Activated T-cell treated with anti-CD3 and anti-CD28 coated beads for 4 hours (primary cell): ENCODE results near the gene DLG2.

ENCODE experiments used
- DNase-seq: peaks from one replicate; pipeline ENCODE4 v3.0.0-alpha.2; 2020

DLG2 gene

DNA sequence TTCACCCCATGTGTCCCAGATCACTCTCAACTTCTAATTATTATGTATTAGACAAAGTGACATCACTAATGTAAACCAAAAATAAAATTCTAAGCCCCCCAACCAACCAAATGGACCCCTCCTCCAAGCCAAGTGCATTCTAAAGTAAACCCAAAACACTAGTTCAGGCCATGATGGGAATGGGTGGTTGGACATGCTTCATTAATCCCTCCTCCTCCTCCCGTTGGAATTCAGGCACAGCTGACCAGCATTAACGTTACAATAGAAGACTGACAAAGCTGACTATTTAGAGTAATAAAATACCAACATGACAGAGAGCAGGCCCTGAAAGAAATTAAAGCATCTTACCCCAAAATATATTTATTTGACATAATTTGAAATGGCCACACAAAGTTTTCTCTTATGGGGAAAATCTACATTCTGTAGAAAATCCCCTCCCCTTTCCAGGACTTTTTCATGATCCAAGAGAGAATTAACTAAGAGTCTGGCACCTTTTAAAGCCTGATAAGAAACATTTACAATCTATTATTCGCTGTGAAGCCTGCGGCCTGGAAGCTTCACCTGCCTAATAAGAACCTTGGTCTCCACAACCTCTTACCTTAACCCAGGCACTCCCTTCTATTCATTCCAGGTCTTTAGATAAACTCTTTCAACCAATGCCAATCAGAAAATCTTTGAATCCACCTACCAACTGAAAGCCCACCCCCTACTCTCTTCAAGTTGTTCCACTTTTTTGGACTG, 1392.5 kb downstream of the DLG2 start:
- no peak for DNase-seq

- no peak for DNase-seq
Observed at GRCh38 chr11:84234011-84234410, 1393.1 kb downstream of the DLG2 start.

DNA sequence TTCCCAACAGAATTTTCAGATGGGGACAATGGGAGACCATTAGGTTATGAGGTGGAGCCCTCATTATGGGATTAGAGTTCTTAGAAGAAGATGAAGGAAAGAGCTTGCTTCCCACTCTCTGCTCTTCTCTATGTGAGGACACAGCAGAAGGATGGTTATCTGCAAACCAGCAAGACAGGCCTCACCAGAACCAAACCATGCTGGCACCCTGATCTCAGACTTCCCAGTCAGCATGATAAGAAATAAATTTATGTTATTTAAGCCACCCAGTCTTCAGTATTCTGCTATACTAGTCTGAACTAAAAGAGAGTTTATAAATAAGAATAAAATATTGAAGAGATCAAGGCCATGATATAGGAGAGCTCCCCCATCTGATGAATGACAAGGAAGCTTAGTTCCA, 1394.6 kb downstream of the DLG2 start:
- DNase-seq: no peak

DNA sequence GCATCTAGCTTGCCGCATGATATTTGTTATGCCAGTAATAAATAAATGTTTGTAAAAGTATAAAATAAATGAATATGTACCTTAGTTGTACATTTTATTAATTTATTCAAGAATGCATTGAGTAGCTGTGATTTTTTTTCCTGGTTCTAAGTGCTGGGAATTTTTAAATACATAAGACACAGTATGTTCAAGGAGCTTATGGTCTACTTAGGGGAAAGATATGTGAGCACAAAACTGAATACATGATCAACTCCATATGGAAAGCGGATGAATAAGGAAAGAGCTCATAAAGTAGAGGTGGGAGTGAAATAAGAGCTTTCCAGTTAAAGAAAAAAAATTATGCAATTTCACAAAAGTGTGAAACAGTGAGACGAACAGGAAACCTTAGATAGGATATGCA, 1396.7 kb downstream of the DLG2 start:
- no peak for DNase-seq

GRCh38 chr11:84227970-84228665, 1399.0 kb downstream of the DLG2 start:
- no peak for DNase-seq

- no peak for DNase-seq
Observed at GRCh38 chr11:84224042-84224441, 1403.1 kb downstream of the DLG2 start.

DNA sequence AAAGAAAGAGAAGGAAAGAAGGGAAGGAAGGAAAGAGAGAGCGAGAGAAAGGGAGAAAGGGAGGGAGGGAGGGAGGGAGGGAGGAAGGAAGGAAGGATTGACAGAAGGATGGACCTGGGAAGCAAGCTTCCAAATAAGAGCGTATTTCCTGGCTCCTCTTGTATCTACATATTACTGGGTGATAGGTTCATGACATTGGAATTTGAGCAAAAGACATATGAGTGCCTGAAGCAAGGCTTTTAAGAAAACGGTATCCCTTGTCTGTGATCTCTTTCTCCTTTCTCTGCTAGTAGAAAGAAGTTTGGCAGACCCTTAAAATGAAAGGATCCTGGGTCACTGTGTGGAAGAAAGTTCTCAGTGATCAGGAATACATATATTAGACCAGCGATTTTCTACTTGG, 1408.8 kb downstream of the DLG2 start:
- no peak for DNase-seq

- no peak for DNase-seq
Observed at GRCh38 chr11:84215672-84216071, 1411.5 kb downstream of the DLG2 start.

DNA sequence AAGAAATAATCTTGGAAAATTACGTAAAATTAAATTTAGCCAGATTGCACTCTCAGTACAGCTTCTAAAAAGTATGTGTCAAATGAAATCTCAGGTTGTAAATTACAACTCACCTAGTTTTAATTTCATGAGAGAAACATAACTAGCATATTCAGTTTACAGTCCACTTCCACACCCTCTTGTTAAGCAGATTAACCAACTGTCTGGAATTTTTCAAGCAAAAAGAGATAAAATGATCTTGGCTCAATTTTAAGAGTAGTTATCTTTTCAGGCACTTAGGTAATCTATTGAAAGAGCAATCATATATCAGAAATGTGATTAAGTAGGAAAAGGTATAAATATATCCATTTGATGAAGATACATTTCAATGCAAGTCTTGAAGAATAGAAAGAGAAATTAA, 1412.6 kb downstream of the DLG2 start:
- DNase-seq: no peak

- DNase-seq: no peak
Observed at GRCh38 chr11:84212468-84213390, 1414.4 kb downstream of the DLG2 start.

DNA sequence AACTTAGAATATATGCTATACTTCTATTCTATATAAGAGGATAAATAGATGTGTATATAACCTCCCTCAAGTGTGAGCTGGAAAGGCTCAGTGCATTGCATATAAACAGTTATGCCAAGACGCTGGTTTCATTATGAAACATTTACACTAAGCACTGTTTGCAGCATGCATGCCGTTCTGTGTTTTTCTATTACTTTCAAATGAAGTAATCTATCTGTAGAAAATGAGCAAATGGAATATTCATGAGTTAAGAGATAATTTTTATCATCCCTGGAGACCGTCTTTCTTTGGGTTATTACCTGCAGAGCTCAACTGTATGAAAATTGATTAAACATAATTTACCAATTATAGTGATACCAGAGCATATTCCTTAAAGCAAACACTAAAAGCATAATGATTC, 1415.2 kb downstream of the DLG2 start:
- no peak for DNase-seq

DNA sequence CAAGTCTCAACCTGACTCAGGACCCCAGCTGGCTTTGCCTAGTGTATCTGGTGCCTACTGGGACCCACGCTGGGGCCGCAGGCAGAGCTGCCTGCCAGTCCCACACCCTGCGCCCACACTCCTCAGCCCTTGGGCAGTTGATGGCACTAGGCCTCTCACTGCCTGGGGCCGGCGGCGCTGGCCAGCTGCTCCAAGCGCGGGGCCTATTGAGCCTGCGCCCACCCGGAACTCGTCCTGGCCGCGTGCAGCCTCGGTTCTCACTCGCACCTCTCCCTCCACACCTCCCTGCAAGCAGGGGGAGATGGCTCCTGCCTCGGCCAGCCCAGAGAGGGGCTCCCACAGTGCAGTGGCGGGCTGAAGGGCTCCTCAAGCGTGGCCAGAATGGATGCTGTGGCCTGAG, 1432.4 kb downstream of the DLG2 start:
- no peak for DNase-seq

GRCh38 chr11:84193706-84194105, 1433.4 kb downstream of the DLG2 start:
- DNase-seq: no peak

- DNase-seq: no peak
Observed at GRCh38 chr11:84188521-84188920, 1438.6 kb downstream of the DLG2 start.

DNA sequence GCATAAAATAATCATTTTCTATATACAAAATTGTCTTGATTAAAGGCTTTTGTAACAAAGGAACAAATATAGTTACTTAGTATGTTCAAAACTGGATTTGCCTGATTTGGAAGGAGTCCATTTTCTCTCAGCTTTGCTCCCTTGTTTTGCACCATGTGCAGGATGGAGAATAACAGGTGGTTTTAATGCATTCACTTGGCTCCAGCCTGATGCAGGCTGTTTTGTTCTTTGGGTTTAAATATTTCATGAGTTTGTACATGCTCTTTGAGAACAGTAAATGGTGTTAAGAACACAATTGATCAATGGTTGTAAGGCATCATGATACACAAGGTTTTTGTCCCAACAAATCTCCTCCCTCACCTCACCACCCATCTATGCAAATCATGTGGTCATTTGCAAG, 1454.1 kb downstream of the DLG2 start:
- no peak for DNase-seq

- DNase-seq: no peak
Observed at GRCh38 chr11:84165139-84165538, 1462.0 kb downstream of the DLG2 start.

DNA sequence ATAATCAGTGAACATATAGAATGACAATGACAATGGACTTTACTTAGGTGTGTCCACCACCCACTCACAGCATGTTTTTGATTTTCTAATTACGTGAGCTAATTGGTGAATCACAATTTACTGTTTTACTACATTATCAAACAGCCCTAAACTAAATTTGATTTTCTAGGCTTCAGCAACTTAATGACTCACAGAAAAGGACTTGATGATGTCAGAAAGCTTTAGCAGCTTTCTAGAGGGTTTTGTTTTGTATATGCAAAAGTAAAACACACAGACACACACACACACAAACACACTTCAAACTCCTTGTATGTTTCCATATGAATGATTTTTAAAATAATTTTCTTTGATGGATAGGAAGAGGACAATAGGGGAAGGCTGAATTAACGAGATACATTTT, 1462.4 kb downstream of the DLG2 start:
- DNase-seq: no peak

GRCh38 chr11:84163116-84163515, 1464.0 kb downstream of the DLG2 start:
- DNase-seq: no peak

GRCh38 chr11:84157639-84158038, 1469.5 kb downstream of the DLG2 start:
- DNase-seq: no peak

GRCh38 chr11:84146826-84147225, 1480.3 kb downstream of the DLG2 start:
- DNase-seq: no peak

DNA sequence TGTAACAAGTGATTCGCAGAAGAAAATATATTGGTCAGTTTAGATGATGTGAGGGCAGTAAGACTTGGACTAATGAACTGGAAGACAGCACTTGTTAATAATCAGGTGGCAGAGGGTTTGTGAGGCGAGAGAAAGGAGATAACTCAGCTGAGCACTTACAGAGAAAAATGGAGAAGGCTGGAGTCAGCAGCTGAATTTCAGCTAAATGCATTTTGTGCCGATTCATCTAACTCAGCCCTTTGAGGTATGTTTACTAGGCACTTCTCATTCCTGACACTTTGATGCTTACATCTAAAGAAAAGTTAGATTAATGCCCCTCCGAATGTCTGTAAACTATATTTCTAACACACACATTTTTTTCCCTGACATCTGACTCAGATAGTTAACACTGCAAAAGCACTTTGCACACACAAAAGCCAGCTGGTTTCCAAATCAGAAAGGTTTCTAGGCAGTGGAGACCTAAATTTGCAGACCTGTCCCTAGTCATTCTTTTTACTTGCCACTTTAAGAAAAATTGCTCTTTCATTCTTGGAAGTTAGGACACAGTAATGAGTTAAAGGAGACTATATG, 1481.4 kb downstream of the DLG2 start:
- DNase-seq: no peak

DNA sequence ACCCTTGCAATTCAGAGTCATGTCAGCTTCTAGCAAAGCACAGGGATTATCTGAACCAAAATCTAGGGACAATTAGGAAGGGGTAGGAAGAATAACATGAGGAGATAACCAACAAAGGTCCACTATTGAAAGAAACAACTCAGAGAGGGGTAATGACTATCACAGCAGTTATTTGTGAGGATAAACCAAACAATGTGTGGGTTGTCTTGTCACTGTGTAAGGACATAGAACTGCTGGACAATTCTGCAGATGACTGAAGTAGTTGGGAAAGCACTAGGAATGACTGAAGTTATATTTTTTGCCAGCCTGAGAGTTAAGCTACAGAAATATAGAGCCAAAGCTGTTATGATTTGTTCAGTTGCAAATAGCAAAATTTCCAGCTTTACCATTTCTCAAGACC, 1482.6 kb downstream of the DLG2 start:
- no peak for DNase-seq

DNA sequence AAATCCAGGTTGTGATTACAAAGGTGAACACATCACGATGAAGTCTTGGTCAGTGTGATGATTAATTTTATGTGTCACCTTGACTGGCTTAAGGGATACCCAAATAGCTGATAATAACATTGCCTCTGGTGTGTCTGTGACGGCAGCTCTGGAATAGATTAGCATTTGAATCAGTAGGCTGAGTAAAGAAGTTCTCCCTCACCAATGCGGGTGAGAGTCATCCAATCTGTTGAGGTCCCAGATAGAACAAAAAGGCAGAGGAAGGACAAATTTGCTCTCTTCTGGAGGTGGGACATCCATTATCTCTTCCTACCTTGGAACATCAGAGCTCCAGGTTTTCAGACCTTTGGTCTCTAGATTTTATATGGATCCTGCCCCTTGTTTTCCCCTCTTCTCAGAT, 1484.7 kb downstream of the DLG2 start:
- DNase-seq: no peak
